NCI-H2081 (cell line): ENCODE measurements around the gene SMCO4.
"Not testable (repeated sequence)": the region's sequence is repeated elsewhere in the genome, so short reads cannot be mapped to it uniquely, and the experiment has no call there.

Experiments
- DNase-seq, 2 experiments: peaks; one replicate each; lab custom pipeline; 2025; lab: John Stamatoyannopoulos, UW

The SMCO4 gene

GRCh38 chr11:93543292-93543977 lies at the start of gene SMCO4:
SMCO4 (minus strand) TSS chr11:93543391; CDS start chr11:93479189, 64,202 bp downstream.
- peak; percentile 86 to 90 for DNase-seq

GRCh38 chr11:93591247-93591898 lies 48.2 kb upstream of the SMCO4 start:
- DNase-seq: no peak

GRCh38 chr11:93589347-93589746 lies 46.2 kb upstream of the SMCO4 start:
- DNase-seq: no peak

GRCh38 chr11:93587858-93588581 lies 44.8 kb upstream of the SMCO4 start:
- DNase-seq: no peak

- peak in 1 of 2 experiments; percentile 23 for DNase-seq
These were observed 44.2 kb upstream of the SMCO4 start for GRCh38 chr11:93587425-93587824.

- DNase-seq: no peak
These were observed 42.6 kb upstream of the SMCO4 start for GRCh38 chr11:93585758-93586157.

GRCh38 chr11:93583490-93583889 lies 40.3 kb upstream of the SMCO4 start:
- DNase-seq: no peak

- DNase-seq: no peak
These were observed 36.1 kb upstream of the SMCO4 start for GRCh38 chr11:93579187-93579751.

- no peak for DNase-seq
These were observed 34.1 kb upstream of the SMCO4 start for GRCh38 chr11:93577286-93577685.

- not testable (repeated sequence) for DNase-seq
These were observed 33.7 kb upstream of the SMCO4 start for GRCh38 chr11:93576870-93577269.

GRCh38 chr11:93574638-93575220 lies 31.5 kb upstream of the SMCO4 start:
- DNase-seq: no peak

- DNase-seq: no peak
These were observed 30.0 kb upstream of the SMCO4 start for GRCh38 chr11:93573184-93573583.

- DNase-seq: no peak
These were observed 29.4 kb upstream of the SMCO4 start for GRCh38 chr11:93572621-93573020.

- DNase-seq: no peak
These were observed 29.0 kb upstream of the SMCO4 start for GRCh38 chr11:93572171-93572570.

- no peak for DNase-seq
These were observed 28.4 kb upstream of the SMCO4 start for GRCh38 chr11:93571612-93572011.

- DNase-seq: no peak
These were observed 27.7 kb upstream of the SMCO4 start for GRCh38 chr11:93570759-93571413.

GRCh38 chr11:93569496-93569895 lies 26.3 kb upstream of the SMCO4 start:
- DNase-seq: no peak

GRCh38 chr11:93568726-93569125 lies 25.5 kb upstream of the SMCO4 start:
- DNase-seq: no peak

GRCh38 chr11:93567401-93567895 lies 24.3 kb upstream of the SMCO4 start:
- no peak for DNase-seq

GRCh38 chr11:93564895-93565294 lies 21.7 kb upstream of the SMCO4 start:
- no peak for DNase-seq

GRCh38 chr11:93563857-93564256 lies 20.7 kb upstream of the SMCO4 start:
- DNase-seq: no peak
